Suprapubic skin (tissue), 4 donors: ENCODE data around the gene EPB41L2. TPM values are rescaled to one million over a fixed set of nuclear protein-coding genes. Genes with fewer than 3 reads are reported as not detected.

Source experiments
- DNase-seq, 2 donors: peaks; one replicate each; pipeline ENCODE4 v3.0.0-alpha.2; 2019; ENCODE audit warnings: low spot score in 2 of 2
- H3K27ac ChIP-seq: fragments of 200-600 bp; sonication (generic); one replicate; pipeline ENCODE4 v1.5.1; 2019
- H3K27me3 ChIP-seq: fragments of 200-600 bp; sonication (generic); one replicate; pipeline ENCODE4 v1.5.1; 2019
- H3K36me3 ChIP-seq: fragments of 200-600 bp; sonication (generic); one replicate; pipeline ENCODE4 v1.5.1; 2019
- H3K4me1 ChIP-seq: fragments of 200-600 bp; sonication (generic); one replicate; pipeline ENCODE4 v1.5.1; 2019
- H3K4me3 ChIP-seq: fragments of 200-600 bp; sonication (generic); one replicate; pipeline ENCODE4 v1.5.1; 2019; ENCODE audit warnings: mild to moderate bottlenecking
- H3K9me3 ChIP-seq: fragments of 200-600 bp; sonication (generic); one replicate; pipeline ENCODE4 v1.5.1; 2019
- CTCF ChIP-seq, 2 donors: fragments of 200-600 bp in 1 of 2; fragments of 450-650 bp in 1 of 2; sonication (generic) in 1 of 2; IDR thresholded peaks; one replicate each; pipeline ENCODE4 v1.5.1; 2016 to 2019; ENCODE audit warnings: antibody characterized with exemption in 2 of 2, mild to moderate bottlenecking in 1 of 2, moderate library complexity in 1 of 2
- EP300 ChIP-seq: sonication (generic); formaldehyde crosslinking; IDR thresholded peaks from one replicate; pipeline ENCODE4 v1.6.1; 2017; ENCODE audit warnings: antibody characterized with exemption
- POLR2A ChIP-seq, 2 donors: fragments of 450-650 bp; IDR thresholded peaks; one replicate each; pipeline ENCODE4 v1.6.1; 2017; ENCODE audit warnings: antibody characterized with exemption in 2 of 2, mild to moderate bottlenecking in 2 of 2, moderate library complexity in 2 of 2
- POLR2AphosphoS5 ChIP-seq, 3 donors: sonication (generic); formaldehyde crosslinking; IDR thresholded peaks; one replicate each; pipeline ENCODE4 v1.6.1; 2017; ENCODE audit warnings: antibody characterized with exemption in 3 of 3
- WGBS: methylation state at CpG from one replicate; pipeline ENCODE4 v1.1.5; 2018; 5-methylcytosine and 5-hydroxymethylcytosine counted together
- total RNA-seq, 4 donors: library from RNA; depleted of rRNA; stranded (reverse); fragments of >200 nt; gene quantifications; one replicate each; pipeline ENCODE4 v1.1.0, GENCODE V29; 2016

Gene EPB41L2
- total RNA-seq, 4 donors from 2014 or later, result 11.4 to 26.8 (median 15.4) TPM

GRCh38 chr6:131022691-131023090 is 40.4 kb downstream of the EPB41L2 start:
- Histone ChIP-seq H3K4me3 (no peak overlapping the region), H3K9me3 (no peaks in the 10 kb centered on the region), H3K27ac (no peak overlapping the region), H3K27me3 (no peaks in the 10 kb centered on the region), H3K36me3 (no peaks in the 10 kb centered on the region), H3K4me1 (no peaks in the 10 kb centered on the region)
- no peak for DNase-seq
- TF ChIP-seq EP300 (no peak), POLR2AphosphoS5 (IDR thresholded peaks at IDR 0.05) (no peak), CTCF (IDR thresholded peaks at IDR 0.05) (no peak), POLR2A (IDR thresholded peaks at IDR 0.05) (no peak)
- WGBS, result 66% methylated on average over 4 of the region's 4 CpGs

GRCh38 chr6:131017962-131018361 is 45.1 kb downstream of the EPB41L2 start:
- WGBS, result 93% methylated on average over 3 of the region's 3 CpGs
- DNase-seq, result no peak
- TF ChIP-seq POLR2AphosphoS5 (IDR thresholded peaks at IDR 0.05) (no peak), CTCF (IDR thresholded peaks at IDR 0.05) (no peak), EP300 (no peak)
- H3K9me3 ChIP-seq, result no peaks in the 10 kb centered on the region
- no peaks in the 10 kb centered on the region for H3K27me3 ChIP-seq
- H3K36me3 ChIP-seq, result no peaks in the 10 kb centered on the region
- peaks cover 26% of the 10 kb centered on the region for H3K4me1 ChIP-seq
- no peak overlapping the region for H3K4me3 ChIP-seq
- no peak overlapping the region for H3K27ac ChIP-seq

GRCh38 chr6:131015630-131016263 is 47.3 kb downstream of the EPB41L2 start:
- peak overlapping the region; percentile 2 for H3K27ac ChIP-seq
- no peak for DNase-seq
- H3K9me3 ChIP-seq, result no peaks in the 10 kb centered on the region
- H3K36me3 ChIP-seq, result no peaks in the 10 kb centered on the region
- H3K4me1 ChIP-seq, result peaks cover 29% of the 10 kb centered on the region
- no peaks in the 10 kb centered on the region for H3K27me3 ChIP-seq
- H3K4me3 ChIP-seq, result no peak overlapping the region
- TF ChIP-seq EP300 (no peak), POLR2AphosphoS5 (IDR thresholded peaks at IDR 0.05) (no peak), POLR2A (IDR thresholded peaks at IDR 0.05) (no peak), CTCF (IDR thresholded peaks at IDR 0.05) (no peak)
- WGBS, result 46% methylated on average over 3 of the region's 3 CpGs

GRCh38 chr6:131015025-131015591 is 47.9 kb downstream of the EPB41L2 start:
- TF ChIP-seq POLR2A (IDR thresholded peaks at IDR 0.05) (no peak), POLR2AphosphoS5 (IDR thresholded peaks at IDR 0.05) (no peak), CTCF (IDR thresholded peaks at IDR 0.05) (no peak), EP300 (no peak)
- Histone ChIP-seq H3K27me3 (no peaks in the 10 kb centered on the region), H3K9me3 (no peaks in the 10 kb centered on the region), H3K27ac (no peak overlapping the region), H3K4me3 (no peak overlapping the region), H3K4me1 (peaks cover 29% of the 10 kb centered on the region), H3K36me3 (no peaks in the 10 kb centered on the region)
- DNase-seq, result no peak
- 42% methylated on average over 4 of the region's 4 CpGs for WGBS

GRCh38 chr6:131014080-131014776 is 48.8 kb downstream of the EPB41L2 start:
- H3K4me3 ChIP-seq, result no peak overlapping the region
- WGBS, result 53% methylated on average over 5 of the region's 5 CpGs

More at GRCh38 chr6:131014080-131014776, 48.8 kb downstream of the EPB41L2 start:
- no peak for DNase-seq
- H3K27me3 ChIP-seq, result no peaks in the 10 kb centered on the region
- peaks cover 29% of the 10 kb centered on the region for H3K4me1 ChIP-seq
- H3K9me3 ChIP-seq, result no peaks in the 10 kb centered on the region
- no peak overlapping the region for H3K27ac ChIP-seq
- H3K36me3 ChIP-seq, result no peaks in the 10 kb centered on the region
- TF ChIP-seq POLR2A (IDR thresholded peaks at IDR 0.05) (no peak), EP300 (no peak), CTCF (IDR thresholded peaks at IDR 0.05) (no peak), POLR2AphosphoS5 (IDR thresholded peaks at IDR 0.05) (no peak)
